Measurements from ENCODE around the gene PTPN6.

- TF ChIP-seq CTCF (IDR thresholded peaks at IDR 0.05; ENCODE audit: low read length) (no peak), EZH2 (optimal IDR thresholded peaks at IDR 0.05; ENCODE audit: low read depth, low read length) (no peak), EZH2phosphoT487 (IDR thresholded peaks at IDR 0.05; ENCODE audit: low read length) (no peak)
Observed at GRCh38 chr12:6909421-6910145, 41.6 kb upstream of the PTPN6 start.
